ENCODE results near the gene SETBP1.

Gene SETBP1

GRCh38 chr18:44731530-44732237 is 51.0 kb downstream of the SETBP1 start:
- DNase-seq (ENCODE audit: low read depth in 2 of 2), result no peak

GRCh38 chr18:44732238-44732563 is 51.5 kb downstream of the SETBP1 start:
- no peak for DNase-seq (ENCODE audit: low read depth in 2 of 2)

- DNase-seq (ENCODE audit: low read depth in 2 of 2), result no peak
Observed at GRCh38 chr18:44732599-44732998, 51.9 kb downstream of the SETBP1 start.

- no peak for DNase-seq (ENCODE audit: low read depth in 2 of 2)
Observed at GRCh38 chr18:44733069-44733753, 52.5 kb downstream of the SETBP1 start.

- no peak for DNase-seq (ENCODE audit: low read depth in 2 of 2)
Observed at GRCh38 chr18:44733754-44734465, 53.2 kb downstream of the SETBP1 start.

GRCh38 chr18:44735096-44735495 is 54.4 kb downstream of the SETBP1 start:
- no peak for DNase-seq (ENCODE audit: low read depth in 2 of 2)

DNA sequence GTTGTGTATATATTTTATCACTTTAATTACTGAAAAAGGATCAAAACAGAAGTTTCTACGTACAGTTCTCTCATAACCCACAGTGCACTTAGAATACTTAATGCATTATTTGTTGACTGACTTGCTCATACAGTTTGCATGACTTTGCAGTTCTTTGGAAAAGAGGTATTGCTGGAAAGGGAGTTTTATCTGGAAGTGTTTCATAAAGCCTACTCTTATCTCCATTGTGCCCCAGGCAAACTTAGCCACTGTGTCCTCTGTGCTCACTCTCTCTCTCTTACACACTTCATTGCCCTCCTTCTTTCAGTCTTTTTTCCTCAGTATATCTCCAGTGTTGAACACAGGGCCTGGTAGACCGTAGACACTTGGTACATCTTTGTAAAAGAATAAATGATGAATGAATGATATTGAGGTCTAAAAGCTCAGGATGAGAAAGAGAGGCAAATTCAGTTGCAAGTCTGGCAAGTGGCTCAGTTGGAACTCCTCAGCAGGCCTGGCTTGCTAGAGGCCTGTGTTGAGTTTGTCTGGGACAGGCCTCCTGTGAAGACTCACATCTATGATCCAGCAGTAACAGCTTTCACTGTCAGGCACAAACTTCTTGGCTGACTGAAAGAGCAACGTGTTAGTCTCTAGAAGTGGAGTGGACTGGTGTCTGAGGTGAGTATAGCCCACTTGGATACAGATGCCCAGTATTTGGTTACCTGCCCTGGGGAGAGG is 56.1 kb downstream of the SETBP1 start:
- DNase-seq (ENCODE audit: low read depth in 2 of 2), result no peak

GRCh38 chr18:44737623-44738022 is 56.9 kb downstream of the SETBP1 start:
- no peak for DNase-seq (ENCODE audit: low read depth in 2 of 2)

GRCh38 chr18:44740000-44740399 is 59.3 kb downstream of the SETBP1 start:
- no peak for DNase-seq (ENCODE audit: low read depth in 2 of 2)

- DNase-seq (ENCODE audit: low read depth in 2 of 2), result no peak
Observed at GRCh38 chr18:44741085-44741484, 60.4 kb downstream of the SETBP1 start.

GRCh38 chr18:44741511-44741910 is 60.8 kb downstream of the SETBP1 start:
- no peak for DNase-seq (ENCODE audit: low read depth in 2 of 2)

GRCh38 chr18:44742126-44742525 is 61.4 kb downstream of the SETBP1 start:
- no peak for DNase-seq (ENCODE audit: low read depth in 2 of 2)

DNA sequence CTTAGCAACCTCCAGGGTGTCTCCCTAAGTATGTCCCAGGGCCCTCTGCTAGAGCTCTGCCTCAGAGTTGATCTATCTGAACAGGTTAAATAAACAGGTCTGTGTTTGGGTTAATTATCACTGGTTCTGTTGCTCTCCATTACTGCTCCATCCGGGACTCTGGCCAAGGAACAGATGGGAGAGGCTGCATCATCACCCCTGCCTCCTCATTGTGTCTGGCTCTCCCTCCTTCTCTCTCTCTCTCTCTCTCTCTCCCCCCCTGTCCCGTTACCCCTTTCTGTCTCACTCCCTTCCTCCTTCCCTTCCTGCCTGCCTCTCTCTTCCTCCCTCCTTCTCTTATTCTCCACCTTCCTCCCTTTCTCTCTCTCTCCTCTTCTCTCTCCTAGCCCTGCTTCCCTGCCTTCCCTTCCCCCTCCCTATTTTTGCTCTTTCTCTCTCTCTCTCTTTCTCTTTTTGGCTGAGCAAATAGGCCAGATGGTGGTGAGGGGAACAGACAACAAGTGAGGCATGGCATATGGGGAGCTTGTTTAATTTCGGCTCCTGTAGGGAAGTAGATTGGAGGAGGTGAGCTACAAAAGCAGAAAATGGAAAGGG is 62.1 kb downstream of the SETBP1 start:
- DNase-seq (ENCODE audit: low read depth in 2 of 2), result no peak

DNA sequence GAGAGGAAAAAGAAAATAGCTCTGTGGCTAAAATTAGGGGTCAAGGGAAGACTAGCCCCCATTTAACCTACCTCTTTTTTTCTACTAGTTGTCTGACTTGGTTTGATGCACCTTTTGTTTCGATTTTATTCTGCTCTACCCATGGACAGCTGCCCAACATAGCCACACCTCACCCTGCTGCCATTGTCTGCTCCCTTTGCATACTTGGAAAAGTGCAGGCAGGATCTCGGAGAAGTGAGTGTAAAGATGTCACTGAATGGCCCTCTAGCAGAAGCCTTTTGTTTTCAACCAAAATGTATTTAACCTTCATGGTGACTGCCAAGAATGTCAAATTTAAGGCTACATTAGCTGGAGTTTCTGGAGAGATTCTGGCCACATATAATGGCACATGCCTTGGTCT is 62.9 kb downstream of the SETBP1 start:
- DNase-seq (ENCODE audit: low read depth in 2 of 2), result no peak

DNA sequence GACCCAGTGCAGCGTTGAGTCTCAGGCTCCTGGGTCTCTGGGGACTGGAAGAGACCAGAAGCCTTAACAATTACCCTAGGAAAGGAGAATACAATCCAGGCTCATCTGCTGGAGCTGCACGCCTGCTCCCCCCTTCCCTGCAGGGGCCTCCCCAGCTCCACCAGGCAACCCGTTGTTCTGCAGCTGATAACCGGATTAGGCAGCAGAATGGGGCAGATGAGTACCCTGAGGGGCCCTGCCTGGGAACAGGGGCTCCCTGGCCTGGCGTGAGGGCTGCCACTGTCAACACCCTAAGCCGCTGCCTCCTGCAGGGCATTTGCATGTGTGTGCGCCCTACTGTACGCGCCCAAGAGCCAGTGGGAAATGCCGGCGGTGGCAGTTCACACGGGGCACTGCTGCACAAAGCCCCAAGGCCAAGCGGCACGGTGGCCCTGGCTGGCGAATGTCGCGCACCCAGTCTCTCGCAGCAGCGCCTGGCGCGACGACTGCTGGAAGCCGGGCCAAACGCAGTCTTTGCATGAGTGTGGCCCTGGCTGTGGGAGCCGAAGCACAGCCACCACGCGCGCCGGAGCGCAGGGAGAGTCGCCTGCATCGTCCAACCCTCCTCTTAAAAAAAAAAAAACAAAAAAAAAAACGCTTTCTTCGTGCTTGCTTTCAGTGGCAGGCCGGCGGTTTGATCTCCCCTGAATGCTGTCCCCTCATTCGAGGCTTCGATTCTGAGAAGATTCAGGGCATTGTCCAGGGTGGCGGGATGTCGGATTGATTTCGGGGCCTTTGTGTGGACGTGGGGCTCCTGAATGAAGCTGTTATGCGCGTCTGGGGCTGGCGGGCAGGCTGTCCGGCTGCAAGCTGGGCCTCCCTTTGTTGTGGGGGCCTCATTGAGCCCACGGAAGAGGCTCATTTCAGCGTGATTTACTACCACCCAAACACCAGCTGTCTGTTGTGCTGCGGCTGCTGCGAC is 63.8 kb downstream of the SETBP1 start:
- no peak for DNase-seq (ENCODE audit: low read depth in 2 of 2)

DNA sequence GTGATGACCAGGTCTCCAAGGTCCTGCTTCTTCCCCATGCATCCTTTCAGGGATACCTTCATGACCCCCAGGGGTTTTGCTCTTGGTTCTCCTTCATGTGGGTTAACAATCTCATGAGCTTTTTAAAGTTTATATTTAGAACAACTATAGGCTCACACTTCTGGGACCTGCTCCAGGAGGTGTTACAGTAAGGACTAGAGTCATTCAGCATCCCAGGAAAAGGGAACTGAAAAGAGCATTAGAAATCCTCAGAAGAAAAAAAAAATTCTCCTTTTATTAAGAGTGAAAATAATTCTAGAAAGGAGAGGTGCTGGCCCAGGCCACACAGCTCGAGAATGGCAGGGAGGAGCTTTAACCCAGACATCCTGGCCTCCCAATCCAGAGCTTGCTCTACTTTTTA is 66.5 kb downstream of the SETBP1 start:
- no peak for DNase-seq (ENCODE audit: low read depth in 2 of 2)

- no peak for DNase-seq (ENCODE audit: low read depth in 2 of 2)
Observed at GRCh38 chr18:44748582-44748981, 67.9 kb downstream of the SETBP1 start.

DNA sequence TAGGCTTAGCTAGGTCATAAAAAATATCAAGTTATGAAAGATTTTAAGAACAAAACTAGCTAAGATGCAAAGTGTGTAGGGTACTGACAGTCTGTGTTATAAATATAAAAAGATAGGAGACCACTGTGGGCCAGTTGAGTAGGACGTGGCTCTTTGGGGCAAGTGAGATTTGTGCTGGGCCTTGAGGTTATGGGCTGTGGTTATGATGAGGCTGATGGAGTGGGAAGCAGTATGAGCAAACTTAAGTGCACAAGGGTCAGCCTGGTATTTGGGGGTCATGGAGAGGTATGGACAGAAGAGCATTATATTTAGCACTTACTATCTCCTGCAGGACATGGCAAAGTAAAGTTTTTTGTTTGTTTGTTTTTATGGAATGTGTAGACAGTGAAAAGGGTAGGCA is 70.1 kb downstream of the SETBP1 start:
- DNase-seq (ENCODE audit: low read depth in 2 of 2), result no peak

- DNase-seq (ENCODE audit: low read depth in 2 of 2), result no peak
Observed at GRCh38 chr18:44754567-44754966, 73.9 kb downstream of the SETBP1 start.

DNA sequence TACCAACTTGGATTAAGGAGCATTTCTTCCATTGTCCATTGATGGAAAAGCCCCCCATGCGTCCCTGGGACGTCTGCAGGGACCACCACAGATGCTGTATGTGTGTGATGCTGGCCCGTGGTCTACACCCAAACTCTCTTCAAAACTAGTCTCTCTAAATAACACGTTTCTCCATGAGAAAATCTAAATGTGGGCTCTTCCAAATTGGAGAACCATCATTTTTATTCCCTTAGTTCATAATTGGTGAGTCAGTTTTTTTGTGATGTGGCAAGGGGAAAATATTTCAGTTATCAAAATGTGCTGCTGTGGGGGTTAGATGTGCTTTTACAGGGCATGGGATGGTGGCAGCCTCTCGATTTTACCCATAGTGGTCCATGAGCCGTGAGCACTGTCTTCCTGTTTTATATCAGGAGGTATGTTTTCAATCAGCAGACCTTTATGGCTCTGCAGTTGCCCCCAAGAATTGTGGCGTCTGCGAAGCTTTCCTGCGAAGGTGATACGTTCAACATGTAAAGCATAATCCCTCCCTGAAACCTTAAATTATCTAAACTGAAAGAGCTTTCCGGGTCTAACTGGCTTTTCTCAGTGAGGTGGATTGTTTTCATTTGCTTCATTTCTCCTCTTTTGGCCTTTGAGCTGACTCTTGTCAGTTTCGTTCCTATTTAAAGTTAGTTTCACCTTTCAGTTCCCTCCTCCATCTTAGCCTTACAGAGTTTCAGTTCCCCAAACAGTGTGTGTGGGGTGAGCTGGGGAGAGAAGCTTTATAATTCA is 78.4 kb downstream of the SETBP1 start:
- DNase-seq (ENCODE audit: low read depth in 2 of 2), result peak in 1 of 2 donors; percentile 4

Data from stimulated activated CD4-positive, alpha-beta T cell treated with anti-CD3 and anti-CD28 coated beads, Interleukin-1b, Interleukin-23, amount 100 ng/mL, for 1 hour (primary cell).